GM13977 (cell line): Measurements from ENCODE around the gene BMPR1B.

Source experiments
- DNase-seq: peaks from one replicate; pipeline ENCODE4 v3.0.0; 2012; ENCODE audit warnings: low spot score
- in situ Hi-C: fragments of 300-500 bp; cut with MboI; formaldehyde crosslinking; loops from one replicate; pipeline ENCODE4 v1.12.0; 2022; ENCODE audit warnings: low sequenced_read_pairs, low pct_unique_long_range_greater_than_20kb, mixed read lengths, inconsistent platforms; ENCODE audit not compliant: unreplicated experiment
- TF ChIP-seq, protein P1 (sequence below): IDR thresholded peaks from 2 replicates; pipeline ENCODE4 v1.5.1; 2012; ENCODE audit warnings: mild to moderate bottlenecking, control low read depth; ENCODE audit not compliant: insufficient read depth; ENCODE audit errors: extremely low read depth, missing control alignments

BMPR1B gene

DNA sequence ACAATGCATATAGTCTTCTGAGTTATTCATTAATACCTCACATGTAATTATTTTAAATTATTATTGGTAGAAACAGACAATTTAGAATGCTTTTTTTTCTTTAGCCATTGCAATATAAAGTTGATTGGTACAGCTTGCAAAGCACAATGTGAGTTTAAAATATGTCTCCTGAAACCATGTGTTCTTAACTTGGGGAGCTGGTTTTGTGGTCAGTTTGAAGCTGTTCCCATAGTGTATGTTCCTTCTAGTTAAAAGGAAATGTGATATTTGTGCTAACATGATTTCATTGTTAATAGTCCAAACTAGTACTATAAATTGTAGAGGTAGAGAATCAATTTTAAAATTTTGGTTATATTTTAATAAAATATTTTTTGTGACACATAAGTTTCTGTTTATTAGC, 247.2 kb downstream of the BMPR1B start:
- DNase-seq = no peak
- TF ChIP-seq, protein P1, sequence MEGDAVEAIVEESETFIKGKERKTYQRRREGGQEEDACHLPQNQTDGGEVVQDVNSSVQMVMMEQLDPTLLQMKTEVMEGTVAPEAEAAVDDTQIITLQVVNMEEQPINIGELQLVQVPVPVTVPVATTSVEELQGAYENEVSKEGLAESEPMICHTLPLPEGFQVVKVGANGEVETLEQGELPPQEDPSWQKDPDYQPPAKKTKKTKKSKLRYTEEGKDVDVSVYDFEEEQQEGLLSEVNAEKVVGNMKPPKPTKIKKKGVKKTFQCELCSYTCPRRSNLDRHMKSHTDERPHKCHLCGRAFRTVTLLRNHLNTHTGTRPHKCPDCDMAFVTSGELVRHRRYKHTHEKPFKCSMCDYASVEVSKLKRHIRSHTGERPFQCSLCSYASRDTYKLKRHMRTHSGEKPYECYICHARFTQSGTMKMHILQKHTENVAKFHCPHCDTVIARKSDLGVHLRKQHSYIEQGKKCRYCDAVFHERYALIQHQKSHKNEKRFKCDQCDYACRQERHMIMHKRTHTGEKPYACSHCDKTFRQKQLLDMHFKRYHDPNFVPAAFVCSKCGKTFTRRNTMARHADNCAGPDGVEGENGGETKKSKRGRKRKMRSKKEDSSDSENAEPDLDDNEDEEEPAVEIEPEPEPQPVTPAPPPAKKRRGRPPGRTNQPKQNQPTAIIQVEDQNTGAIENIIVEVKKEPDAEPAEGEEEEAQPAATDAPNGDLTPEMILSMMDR = no peak
- in situ Hi-C loops = no loop called here

DNA sequence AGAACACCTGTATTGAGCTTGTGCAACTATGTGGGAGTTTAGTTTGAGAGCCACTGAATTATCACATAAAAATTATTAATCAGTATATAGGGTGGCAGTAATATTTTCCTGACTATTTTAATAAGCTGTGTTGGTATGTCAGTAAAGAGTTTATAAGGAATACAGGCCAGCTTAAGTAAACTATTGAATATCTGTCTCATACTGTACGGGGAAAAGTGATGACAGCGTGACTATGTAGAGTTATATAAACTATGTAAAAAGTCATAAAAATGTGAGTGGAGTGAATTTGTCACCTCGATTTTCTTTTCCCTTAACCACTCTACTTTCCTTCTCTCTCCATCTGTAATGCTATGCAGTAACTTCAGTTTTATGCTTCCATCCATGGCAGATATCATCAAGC, 250.2 kb downstream of the BMPR1B start:
- no peak for DNase-seq
- in situ Hi-C loops = no loop called here
- TF ChIP-seq, protein P1 = no peak

DNA sequence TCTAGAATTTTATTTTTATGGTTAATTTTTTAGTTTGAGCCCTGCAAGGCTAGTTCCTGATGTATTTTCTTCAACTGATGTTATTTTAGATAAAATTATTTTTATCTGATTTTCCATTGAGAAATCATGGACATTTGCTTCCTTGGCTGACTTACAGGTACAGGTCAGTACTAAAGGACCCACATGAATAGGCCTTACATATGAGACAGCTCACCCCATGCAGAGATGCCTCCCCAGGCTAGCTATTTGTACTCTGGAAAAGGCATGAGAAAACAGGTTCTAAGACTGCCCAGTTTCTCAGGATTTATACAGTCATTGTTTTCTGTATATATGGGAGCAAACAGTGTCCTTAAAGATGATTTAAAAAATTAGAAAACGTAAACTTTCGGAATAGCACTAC, 255.5 kb downstream of the BMPR1B start:
- in situ Hi-C loops = no loop called here
- TF ChIP-seq, protein P1 = no peak
- DNase-seq = no peak

DNA sequence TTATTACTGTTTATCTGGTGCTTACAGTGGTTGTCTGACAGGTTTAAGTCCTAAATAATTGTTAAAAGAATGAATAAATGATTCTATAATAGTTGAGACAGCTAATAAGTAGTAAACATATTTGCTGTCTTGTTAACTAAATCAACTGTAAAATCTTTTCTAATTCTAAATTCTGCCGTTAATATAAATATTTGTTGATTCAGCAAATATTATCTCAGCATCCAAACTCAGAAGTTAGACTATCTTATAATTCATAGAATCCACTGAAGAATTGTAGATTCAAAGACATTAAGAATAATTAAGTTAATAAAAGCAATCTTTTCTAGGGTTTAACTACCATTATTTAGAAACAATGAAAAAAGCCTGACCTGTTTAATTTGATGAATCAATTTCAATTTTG, 256.3 kb downstream of the BMPR1B start:
- TF ChIP-seq, protein P1 = no peak
- DNase-seq = no peak
- in situ Hi-C loops = no loop called here

DNA sequence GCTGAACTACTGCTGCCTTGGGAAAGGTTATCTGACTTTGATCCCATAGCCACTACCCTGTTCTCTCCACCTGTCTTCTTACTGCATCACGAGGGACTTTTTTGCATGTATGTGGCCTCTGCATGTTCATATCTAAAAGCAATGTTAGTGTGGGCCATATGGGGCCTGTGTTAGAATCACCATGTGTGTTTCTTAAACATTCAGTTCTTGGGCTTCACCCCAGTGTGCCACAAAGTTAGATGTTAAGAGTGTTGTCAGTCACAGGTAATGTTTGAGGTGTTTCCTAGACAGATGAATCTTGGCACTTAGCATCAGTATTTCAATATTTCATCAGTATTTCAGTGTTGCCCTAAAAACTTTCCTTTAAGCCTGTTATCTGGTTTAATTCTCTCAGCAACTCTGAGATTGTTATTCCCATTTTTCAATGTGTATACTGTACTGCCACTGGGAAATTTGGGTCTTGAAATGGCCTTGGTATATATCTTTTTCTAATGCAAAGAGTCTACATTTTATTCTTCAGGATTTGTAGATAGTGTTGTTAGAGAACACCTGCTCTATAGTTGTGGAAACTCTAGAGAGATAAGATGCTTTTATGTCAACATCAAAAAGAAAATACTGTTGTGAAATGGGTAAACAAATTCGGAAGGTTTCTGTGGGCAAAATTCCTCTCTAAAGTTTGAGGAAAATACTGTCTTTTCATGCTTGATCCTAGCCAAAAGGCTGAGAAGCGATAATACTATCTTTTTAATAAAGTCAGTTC, 259.7 kb downstream of the BMPR1B start:
- in situ Hi-C loops = no loop called here
- DNase-seq = no peak
- TF ChIP-seq, protein P1 = no peak

DNA sequence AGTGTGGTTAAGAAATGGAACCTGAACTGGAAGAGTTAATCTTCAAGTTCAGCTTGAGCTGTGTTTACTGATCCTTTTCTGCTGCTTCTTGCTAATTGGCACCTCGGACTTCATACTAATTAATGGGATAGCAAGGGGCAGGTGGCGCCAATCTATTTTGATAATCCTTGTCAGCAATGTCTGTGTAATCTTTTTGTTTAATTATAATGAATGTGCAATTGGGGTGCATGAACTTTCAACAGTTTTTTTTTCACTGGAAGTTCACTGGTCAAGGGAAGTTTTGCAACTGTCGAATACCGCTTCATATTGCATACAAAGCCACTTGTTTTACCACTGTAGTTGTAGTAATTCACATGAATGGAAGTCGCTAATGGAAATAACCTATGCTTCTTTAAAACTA, 261.0 kb downstream of the BMPR1B start:
- DNase-seq = no peak
- in situ Hi-C loops = no loop called here
- TF ChIP-seq, protein P1 = no peak
